HepG2 (cell line): ENCODE results near the gene LEUTX. TPM values are rescaled to one million over a fixed set of nuclear protein-coding genes. Genes with fewer than 3 reads are reported as not detected.

Experiments
- CTCF ChIP-seq: sonication (generic); formaldehyde crosslinking; IDR thresholded peaks from 2 replicates; pipeline ENCODE4 v1.5.0; 2020; ENCODE audit warnings: mild to moderate bottlenecking, missing genetic modification reagents, moderate library complexity
- GABPB1 ChIP-seq: IDR thresholded peaks from 2 replicates; pipeline ENCODE4 v1.6.1; 2016; ENCODE audit warnings: mild to moderate bottlenecking, missing genetic modification reagents, moderate library complexity, missing compliant biosample characterization
- KDM2A ChIP-seq: sonication (generic); formaldehyde crosslinking; IDR thresholded peaks from 2 replicates; pipeline ENCODE4 v1.4.0; 2020; ENCODE audit warnings: low read depth, missing genetic modification reagents, borderline replicate concordance
- NCOA1 ChIP-seq: sonication (generic); formaldehyde crosslinking; IDR thresholded peaks from 2 replicates; pipeline ENCODE4 v1.9.0; 2021; ENCODE audit warnings: missing genetic modification reagents
- RAD21 ChIP-seq: fragments of 450-650 bp; formaldehyde crosslinking; IDR thresholded peaks from 2 replicates; pipeline ENCODE4 v1.5.0; 2020; ENCODE audit warnings: mild to moderate bottlenecking
- RXRB ChIP-seq: IDR thresholded peaks from 2 replicates; pipeline ENCODE4 v1.6.1; 2016; ENCODE audit warnings: borderline replicate concordance, missing genetic modification reagents, missing compliant biosample characterization
- SALL1 ChIP-seq: sonication (generic); formaldehyde crosslinking; IDR thresholded peaks from 2 replicates; pipeline ENCODE4 v1.8.0; 2022; ENCODE audit warnings: mild to moderate bottlenecking, missing genetic modification reagents
- SMC3 ChIP-seq: IDR thresholded peaks from 2 replicates; pipeline ENCODE4 v1.6.1; 2011; ENCODE audit warnings: low read length, improper control_type of control experiment
- SP2 ChIP-seq: sonication (generic); formaldehyde crosslinking; IDR thresholded peaks from 2 replicates; pipeline ENCODE4 v1.5.1; 2020; ENCODE audit warnings: mild to moderate bottlenecking, missing genetic modification reagents
- XRCC5 ChIP-seq: fragments of 200-400 bp; formaldehyde crosslinking; optimal IDR thresholded peaks from 2 replicates; pipeline ENCODE3; 2017; ENCODE audit warnings: mild to moderate bottlenecking, low read length
- ZKSCAN5 ChIP-seq: sonication (generic); formaldehyde crosslinking; IDR thresholded peaks from 2 replicates; pipeline ENCODE4 v1.5.1; 2020; ENCODE audit warnings: mild to moderate bottlenecking, missing genetic modification reagents
- ZNF143 ChIP-seq: sonication (generic); formaldehyde crosslinking; IDR thresholded peaks from 2 replicates; pipeline ENCODE4 v1.4.0; 2020; ENCODE audit warnings: missing genetic modification reagents
- ZNF317 ChIP-seq: sonication (generic); formaldehyde crosslinking; IDR thresholded peaks from 2 replicates; pipeline ENCODE4 v1.5.0; 2020; ENCODE audit warnings: mild to moderate bottlenecking, missing genetic modification reagents
- ZNF484 ChIP-seq: sonication (generic); formaldehyde crosslinking; IDR thresholded peaks from 2 replicates; pipeline ENCODE4 v1.5.1; 2020; ENCODE audit warnings: mild to moderate bottlenecking, low read depth, missing genetic modification reagents, borderline replicate concordance
- ZNF501 ChIP-seq: sonication (generic); formaldehyde crosslinking; IDR thresholded peaks from 2 replicates; pipeline ENCODE4 v1.5.1; 2020; ENCODE audit warnings: mild to moderate bottlenecking, moderate library complexity, missing genetic modification reagents
- ZNF674 ChIP-seq: sonication (generic); formaldehyde crosslinking; IDR thresholded peaks from 2 replicates; pipeline ENCODE4 v1.5.0; 2020; ENCODE audit warnings: low read depth, mild to moderate bottlenecking, missing genetic modification reagents
- ZNF704 ChIP-seq: sonication (generic); formaldehyde crosslinking; IDR thresholded peaks from 2 replicates; pipeline ENCODE4 v1.8.1; 2023; ENCODE audit warnings: mild to moderate bottlenecking, inconsistent platforms, moderate library complexity, missing genetic modification reagents, borderline replicate concordance
- ZNF766 ChIP-seq: sonication (generic); formaldehyde crosslinking; IDR thresholded peaks from 2 replicates; pipeline ENCODE4 v1.5.0; 2020; ENCODE audit warnings: missing genetic modification reagents, borderline replicate concordance
- ZNF816 ChIP-seq: sonication (generic); formaldehyde crosslinking; IDR thresholded peaks from 2 replicates; pipeline ENCODE4 v1.8.0; 2022; ENCODE audit warnings: missing genetic modification reagents, mild to moderate bottlenecking, borderline replicate concordance
- polyA plus RNA-seq, 8 experiments: library from polyadenylated mRNA; depleted of rRNA in 3 of 8; stranded (reverse) in 7 of 8; unstranded in 1 of 8; fragments of >200 nt; fragmentation: Illumina TruSeq in 4 of 8; extraction: Trizol in 4 of 8; gene quantifications; 2 replicates each; pipeline versions ENCODE4 v1.2.1 to v1.2.3, GENCODE V29; 2011 to 2016; ENCODE audit warnings: low read depth in 4 of 8, missing spikeins in 1 of 8, mixed read lengths in 1 of 8; ENCODE audit not compliant: insufficient read depth in 1 of 8
- total RNA-seq, 5 experiments: library from RNA; depleted of rRNA; stranded (reverse); fragments of >200 nt; fragmentation: Illumina TruSeq; extraction: Trizol; gene quantifications; 2 replicates each; pipeline ENCODE4 v1.2.3, GENCODE V29; 2016; ENCODE audit warnings: low read depth in 1 of 5
- TF ChIP-seq, protein P1 (sequence below): sonication (generic); formaldehyde crosslinking; conservative IDR thresholded peaks from 2 replicates; pipeline ENCODE4 v1.5.0; 2020; ENCODE audit warnings: missing genetic modification reagents
- TF ChIP-seq, protein P2 (sequence below), 2 experiments: sonication (generic) in 1 of 2; formaldehyde crosslinking in 1 of 2; IDR thresholded peaks; 2 replicates each; pipeline versions ENCODE4 v1.4.0 to v1.6.1; 2018 to 2020; ENCODE audit warnings: missing genetic modification reagents in 2 of 2, borderline replicate concordance in 1 of 2, low read depth in 1 of 2, mild to moderate bottlenecking in 1 of 2, missing biosample characterization in 1 of 2
- TF ChIP-seq, protein P3 (sequence below): sonication (generic); formaldehyde crosslinking; IDR thresholded peaks from 2 replicates; pipeline ENCODE4 v1.8.1; 2023; ENCODE audit warnings: mild to moderate bottlenecking, moderate library complexity, missing genetic modification reagents

LEUTX gene
- total and polyA plus RNA-seq, 2 of the 13 experiments (the other 11 are each of a cell fraction or from before 2014, with no cell fraction given) = not detected

DNA sequence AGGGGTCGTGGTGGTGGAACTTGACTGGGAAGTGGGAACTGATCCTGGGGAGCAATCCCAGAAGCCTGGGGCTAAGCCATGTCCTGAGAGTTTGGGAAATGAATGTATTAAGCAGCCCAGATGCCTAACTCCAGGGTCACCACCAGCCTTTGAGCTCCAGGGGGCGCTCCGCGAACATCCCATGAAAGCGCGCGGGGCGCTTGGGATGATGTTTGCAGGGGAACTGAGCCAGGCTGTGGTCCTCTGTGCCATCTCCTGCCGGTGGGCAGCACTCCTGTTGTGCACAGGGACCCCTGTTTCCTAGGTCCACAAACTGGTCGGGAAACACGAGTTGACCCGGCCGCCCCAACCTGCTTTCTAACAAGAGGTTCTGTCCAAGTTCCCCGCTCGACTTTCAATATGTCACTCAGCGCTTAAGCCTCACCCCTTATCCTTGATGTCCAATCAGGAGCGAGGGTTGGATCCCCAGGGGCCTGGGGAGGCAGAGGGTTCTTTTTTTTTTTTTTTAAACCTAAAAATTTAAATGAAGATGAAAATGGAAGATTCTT is 14.4 kb downstream of the LEUTX start (continued):
- TF ChIP-seq, protein P1, sequence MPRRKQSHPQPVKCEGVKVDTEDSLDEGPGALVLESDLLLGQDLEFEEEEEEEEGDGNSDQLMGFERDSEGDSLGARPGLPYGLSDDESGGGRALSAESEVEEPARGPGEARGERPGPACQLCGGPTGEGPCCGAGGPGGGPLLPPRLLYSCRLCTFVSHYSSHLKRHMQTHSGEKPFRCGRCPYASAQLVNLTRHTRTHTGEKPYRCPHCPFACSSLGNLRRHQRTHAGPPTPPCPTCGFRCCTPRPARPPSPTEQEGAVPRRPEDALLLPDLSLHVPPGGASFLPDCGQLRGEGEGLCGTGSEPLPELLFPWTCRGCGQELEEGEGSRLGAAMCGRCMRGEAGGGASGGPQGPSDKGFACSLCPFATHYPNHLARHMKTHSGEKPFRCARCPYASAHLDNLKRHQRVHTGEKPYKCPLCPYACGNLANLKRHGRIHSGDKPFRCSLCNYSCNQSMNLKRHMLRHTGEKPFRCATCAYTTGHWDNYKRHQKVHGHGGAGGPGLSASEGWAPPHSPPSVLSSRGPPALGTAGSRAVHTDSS = 0 out of 2 replicates have a peak, but pooled peaks have one; percentile 83
- TF ChIP-seq ZNF674 (CRISPR knock-in tag) (no peak), ZNF484 (CRISPR knock-in tag) (no peak), ZNF704 (CRISPR knock-in tag) (peak; percentile 42; the same call in 1 of the 2 replicates), ZNF766 (CRISPR knock-in tag) (peak; percentile 47; the same call in 1 of the 2 replicates), SALL1 (CRISPR knock-in tag) (peak; percentile 55), XRCC5 (peak; percentile 85), ZNF317 (CRISPR knock-in tag) (no peak), GABPB1 (CRISPR knock-in tag) (peak; percentile 25; the same call in 1 of the 2 replicates), ZNF501 (CRISPR knock-in tag) (peak; percentile 69), KDM2A (CRISPR knock-in tag) (peak; percentile 64; the same call in 1 of the 2 replicates), RXRB (CRISPR knock-in tag) (no peak), RAD21 (CRISPR knock-in tag) (peak; percentile 87), ZKSCAN5 (CRISPR knock-in tag) (no peak), SMC3 (peak; percentile 55), NCOA1 (CRISPR knock-in tag) (no peak), ZNF143 (CRISPR knock-in tag) (peak; percentile 54), SP2 (CRISPR knock-in tag) (peak; percentile 44), ZNF816 (CRISPR knock-in tag) (no peak), CTCF (CRISPR knock-in tag) (peak; percentile 93)
- TF ChIP-seq, protein P2, sequence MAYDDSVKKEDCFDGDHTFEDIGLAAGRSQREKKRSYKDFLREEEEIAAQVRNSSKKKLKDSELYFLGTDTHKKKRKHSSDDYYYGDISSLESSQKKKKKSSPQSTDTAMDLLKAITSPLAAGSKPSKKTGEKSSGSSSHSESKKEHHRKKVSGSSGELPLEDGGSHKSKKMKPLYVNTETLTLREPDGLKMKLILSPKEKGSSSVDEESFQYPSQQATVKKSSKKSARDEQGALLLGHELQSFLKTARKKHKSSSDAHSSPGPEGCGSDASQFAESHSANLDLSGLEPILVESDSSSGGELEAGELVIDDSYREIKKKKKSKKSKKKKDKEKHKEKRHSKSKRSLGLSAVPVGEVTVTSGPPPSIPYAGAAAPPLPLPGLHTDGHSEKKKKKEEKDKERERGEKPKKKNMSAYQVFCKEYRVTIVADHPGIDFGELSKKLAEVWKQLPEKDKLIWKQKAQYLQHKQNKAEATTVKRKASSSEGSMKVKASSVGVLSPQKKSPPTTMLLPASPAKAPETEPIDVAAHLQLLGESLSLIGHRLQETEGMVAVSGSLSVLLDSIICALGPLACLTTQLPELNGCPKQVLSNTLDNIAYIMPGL (CRISPR knock-in tag; IDR thresholded peaks at IDR 0.05; ENCODE audit: borderline replicate concordance in 1 of 2, low read depth in 1 of 2) = peak; percentile 41 to 61; a peak in 1 of 4 replicates
- TF ChIP-seq, protein P3, sequence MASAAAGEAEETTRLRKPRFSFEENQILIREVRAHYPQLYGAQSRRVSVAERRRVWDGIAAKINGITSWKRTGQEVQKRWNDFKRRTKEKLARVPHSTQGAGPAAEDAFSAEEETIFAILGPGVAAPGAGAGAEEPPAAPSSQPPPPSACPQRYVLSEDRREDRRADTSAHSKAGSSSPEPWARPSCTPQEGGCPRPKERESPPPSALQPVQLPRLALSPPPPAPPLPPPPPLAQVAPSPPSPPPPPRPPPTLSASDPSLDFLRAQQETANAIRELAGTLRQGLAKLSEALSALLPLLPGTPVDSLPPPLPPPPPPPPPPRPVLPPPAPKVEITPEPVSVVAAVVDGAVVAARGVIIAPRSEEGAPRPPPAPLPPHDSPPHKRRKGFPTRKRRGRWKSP (CRISPR knock-in tag) = no peak
